ENCODE data around the gene PPIF. TPM values are rescaled to one million over a fixed set of nuclear protein-coding genes. Genes with fewer than 3 reads are reported as not detected.
A peak's percentile ranks its signal among the peaks of the same experiment; 100 is the strongest.

PPIF gene
- total RNA-seq, 1 experiment from 2014 or later: 29.4 TPM

DNA sequence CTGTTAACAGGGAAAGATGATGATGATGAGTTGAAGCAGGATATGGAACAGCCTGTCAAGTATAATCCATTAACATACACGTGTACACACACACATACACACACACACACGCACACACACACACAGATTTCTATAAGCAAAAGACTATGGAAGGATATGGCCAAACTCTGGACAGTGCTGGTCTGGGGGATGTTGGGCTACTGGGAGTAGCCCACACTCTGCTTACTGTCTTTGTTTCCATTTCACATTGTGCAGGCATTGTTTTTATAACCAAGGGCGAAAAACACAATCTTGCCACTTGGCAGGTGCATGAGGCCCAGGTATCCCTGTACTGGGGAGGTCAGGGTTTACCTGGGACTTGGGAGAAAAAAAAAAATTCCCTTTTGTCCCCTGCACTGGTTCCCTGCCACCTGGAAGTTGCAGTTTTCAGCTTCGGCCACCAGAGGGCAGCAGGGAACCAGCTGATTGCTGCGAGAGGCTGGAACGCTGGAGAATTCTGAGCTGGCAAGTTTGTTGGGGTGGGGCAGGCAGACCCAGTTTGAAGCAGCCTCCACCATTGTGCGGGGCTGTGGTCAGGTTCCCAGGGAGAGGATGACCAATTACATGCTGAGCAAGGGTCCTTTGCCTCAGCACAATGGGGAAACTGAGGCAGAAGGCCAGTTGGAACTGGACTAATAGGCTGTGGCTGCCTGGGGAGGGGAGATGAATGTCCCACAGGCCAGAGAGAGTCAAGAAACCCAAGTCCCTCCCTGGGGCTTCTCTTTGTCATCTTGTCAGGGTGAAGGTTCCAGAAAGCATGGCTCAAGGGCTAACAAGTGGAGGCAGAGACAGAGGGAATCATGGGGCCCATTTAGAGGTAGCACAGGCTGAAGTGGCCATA, 27.3 kb downstream of the PPIF start:
- peak; percentile 87 for DNase-seq
- no peak overlapping the region for H3K27ac ChIP-seq (ENCODE audit: low read length)
- no peaks in the 10 kb centered on the region for H3K79me2 ChIP-seq (ENCODE audit: low read length)
- H3K9me2 ChIP-seq (replicated peaks; ENCODE audit: insufficient read depth, low read length): no peaks in the 10 kb centered on the region
- no peaks in the 10 kb centered on the region for H3K27me3 ChIP-seq (ENCODE audit: low read length)
- no peaks in the 10 kb centered on the region for H3K9me3 ChIP-seq (ENCODE audit: low read length)
- H4K20me1 ChIP-seq (ENCODE audit: insufficient read depth, low read depth, low read length): no peaks in the 10 kb centered on the region
- no peaks in the 10 kb centered on the region for H3K36me3 ChIP-seq (ENCODE audit: insufficient read depth, low read length)
- no peaks in the 10 kb centered on the region for H3K4me1 ChIP-seq (ENCODE audit: low read length)
- H2AFZ ChIP-seq (ENCODE audit: low read length): no peak overlapping the region
- H3K4me3 ChIP-seq (ENCODE audit: low read length): no peak overlapping the region
- no peak overlapping the region for H3K9ac ChIP-seq (ENCODE audit: low read length)
- no peak overlapping the region for H3K4me2 ChIP-seq (ENCODE audit: low read depth, low read length, poor library complexity, severe bottlenecking)

DNA sequence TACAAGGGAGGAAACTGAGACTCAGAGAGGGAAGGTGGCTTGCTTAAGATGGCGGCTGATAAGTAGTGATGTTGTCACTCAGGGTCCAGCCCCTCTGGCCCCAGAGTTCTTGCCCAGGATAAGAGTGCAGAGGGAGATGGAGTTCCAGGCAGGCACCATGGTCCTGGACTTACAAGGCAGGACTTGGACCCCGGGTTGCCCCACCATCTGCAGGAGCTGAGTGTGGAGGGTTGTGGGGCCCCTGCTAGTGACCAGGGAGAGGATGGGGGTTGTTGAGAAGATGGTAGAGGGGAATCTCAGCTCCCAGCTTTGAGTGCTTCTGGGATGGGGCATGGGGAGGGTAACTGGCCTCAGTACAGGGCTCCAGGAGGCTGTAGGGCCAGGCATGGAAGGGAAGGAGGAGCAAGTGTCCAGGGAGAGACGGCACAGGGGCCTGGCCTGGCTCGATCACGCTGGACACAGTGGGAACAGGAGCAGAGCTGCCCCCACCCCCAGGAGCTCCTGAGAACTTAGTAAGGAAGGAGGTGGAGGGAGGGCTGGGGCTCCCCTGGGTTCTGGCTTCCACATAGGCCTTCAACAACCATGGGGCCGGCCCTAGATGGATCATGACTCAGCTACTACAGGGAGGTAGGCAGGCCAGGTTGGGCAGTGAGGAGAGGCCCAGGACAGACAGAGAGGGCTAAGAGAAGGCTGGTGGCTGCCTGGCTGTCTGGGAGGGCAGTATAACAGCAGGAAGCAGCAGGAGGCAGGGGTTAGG, 28.2 kb downstream of the PPIF start:
- DNase-seq: no peak
- Histone ChIP-seq H3K27ac (ENCODE audit: low read length) (no peak overlapping the region), H3K4me2 (ENCODE audit: low read depth, low read length, poor library complexity, severe bottlenecking) (no peak overlapping the region), H4K20me1 (ENCODE audit: insufficient read depth, low read depth, low read length) (no peaks in the 10 kb centered on the region), H3K9ac (ENCODE audit: low read length) (no peak overlapping the region), H2AFZ (ENCODE audit: low read length) (no peak overlapping the region), H3K36me3 (ENCODE audit: insufficient read depth, low read length) (no peaks in the 10 kb centered on the region), H3K9me3 (ENCODE audit: low read length) (no peaks in the 10 kb centered on the region), H3K79me2 (ENCODE audit: low read length) (no peaks in the 10 kb centered on the region), H3K4me1 (ENCODE audit: low read length) (no peaks in the 10 kb centered on the region), H3K4me3 (ENCODE audit: low read length) (no peak overlapping the region), H3K27me3 (ENCODE audit: low read length) (no peaks in the 10 kb centered on the region), H3K9me2 (replicated peaks; ENCODE audit: insufficient read depth, low read length) (no peaks in the 10 kb centered on the region)

DNA sequence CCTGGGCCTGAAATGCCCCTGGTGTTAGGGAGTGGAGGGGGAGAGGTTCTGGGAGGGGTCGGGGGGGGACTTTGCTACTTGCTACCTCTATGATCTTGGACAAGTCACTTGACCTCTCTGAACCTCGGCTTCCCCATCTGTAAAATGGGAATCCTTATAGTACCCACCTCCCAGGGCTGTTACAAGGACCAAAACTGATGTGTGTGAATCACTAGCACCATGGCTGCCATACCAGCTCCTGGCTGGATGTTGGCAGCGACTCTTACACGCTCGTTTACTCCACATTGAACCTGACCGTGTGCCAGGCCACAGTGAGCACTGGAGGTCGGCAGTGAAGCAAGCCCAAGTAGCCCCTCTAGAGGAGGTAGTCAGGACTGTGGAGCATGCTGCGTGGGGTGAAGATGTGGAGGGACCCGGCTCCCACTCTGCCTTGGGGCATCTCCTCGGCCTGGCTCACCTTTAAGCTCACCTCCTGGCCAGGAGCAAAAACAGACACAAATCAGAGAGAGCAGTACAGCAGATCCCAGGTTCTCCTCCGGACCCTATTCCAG, 28.9 kb downstream of the PPIF start:
- no peak overlapping the region for H3K4me3 ChIP-seq (ENCODE audit: low read length)
- no peaks in the 10 kb centered on the region for H4K20me1 ChIP-seq (ENCODE audit: insufficient read depth, low read depth, low read length)
- H3K9me2 ChIP-seq (replicated peaks; ENCODE audit: insufficient read depth, low read length): no peaks in the 10 kb centered on the region
- H3K4me1 ChIP-seq (ENCODE audit: low read length): no peaks in the 10 kb centered on the region
- DNase-seq: no peak
- no peaks in the 10 kb centered on the region for H3K36me3 ChIP-seq (ENCODE audit: insufficient read depth, low read length)
- H3K9ac ChIP-seq (ENCODE audit: low read length): no peak overlapping the region
- H3K4me2 ChIP-seq (ENCODE audit: low read depth, low read length, poor library complexity, severe bottlenecking): no peak overlapping the region
- no peaks in the 10 kb centered on the region for H3K27me3 ChIP-seq (ENCODE audit: low read length)
- H3K27ac ChIP-seq (ENCODE audit: low read length): no peak overlapping the region
- no peaks in the 10 kb centered on the region for H3K9me3 ChIP-seq (ENCODE audit: low read length)
- H3K79me2 ChIP-seq (ENCODE audit: low read length): no peaks in the 10 kb centered on the region
- H2AFZ ChIP-seq (ENCODE audit: low read length): no peak overlapping the region

DNA sequence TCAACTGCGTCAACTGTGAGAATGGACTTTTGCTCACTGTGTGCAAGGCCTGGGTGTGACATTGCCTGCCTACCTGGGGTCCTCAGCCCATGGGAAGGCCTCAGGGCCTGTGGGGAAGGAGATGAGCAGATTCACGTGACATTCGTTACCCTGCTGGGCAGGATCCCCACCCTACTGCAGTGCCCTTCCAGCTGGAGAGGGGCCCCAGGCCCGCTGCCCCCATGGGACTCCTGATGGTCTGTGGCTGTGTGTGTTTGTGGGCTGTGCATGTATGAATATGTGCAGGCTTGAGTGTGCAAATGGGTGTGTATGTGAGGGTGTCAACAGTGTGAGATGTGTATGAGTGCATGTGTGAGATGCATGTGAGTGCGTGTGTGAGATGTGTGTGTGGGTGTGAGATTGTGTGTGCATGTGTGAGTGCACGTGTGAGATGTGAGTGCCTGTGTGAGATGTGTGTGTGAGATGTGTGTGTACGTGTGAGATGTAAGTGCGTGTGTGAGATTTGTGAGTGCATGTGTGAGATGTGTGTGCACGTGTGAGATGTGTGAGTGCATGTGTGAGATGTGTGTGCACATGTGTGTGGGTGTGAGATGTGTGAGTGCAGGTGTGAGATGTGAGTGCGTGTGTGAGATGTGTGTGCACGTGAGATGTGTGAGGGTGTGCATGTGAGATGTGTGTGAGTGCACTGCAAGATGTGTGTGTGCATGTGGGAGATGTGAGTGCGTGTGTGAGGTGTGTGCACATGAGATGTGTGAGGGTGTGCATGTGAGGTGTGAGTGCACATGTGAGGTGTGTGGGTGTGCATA, 29.7 kb downstream of the PPIF start:
- no peak for DNase-seq
- Histone ChIP-seq H3K36me3 (ENCODE audit: insufficient read depth, low read length) (no peaks in the 10 kb centered on the region), H3K4me3 (ENCODE audit: low read length) (no peak overlapping the region), H4K20me1 (ENCODE audit: insufficient read depth, low read depth, low read length) (no peaks in the 10 kb centered on the region), H3K27ac (ENCODE audit: low read length) (no peak overlapping the region), H3K4me2 (ENCODE audit: low read depth, low read length, poor library complexity, severe bottlenecking) (no peak overlapping the region), H3K9me3 (ENCODE audit: low read length) (no peaks in the 10 kb centered on the region), H3K79me2 (ENCODE audit: low read length) (no peaks in the 10 kb centered on the region), H3K4me1 (ENCODE audit: low read length) (no peaks in the 10 kb centered on the region), H3K9me2 (replicated peaks; ENCODE audit: insufficient read depth, low read length) (no peaks in the 10 kb centered on the region), H2AFZ (ENCODE audit: low read length) (no peak overlapping the region), H3K27me3 (ENCODE audit: low read length) (no peaks in the 10 kb centered on the region), H3K9ac (ENCODE audit: low read length) (no peak overlapping the region)

DNA sequence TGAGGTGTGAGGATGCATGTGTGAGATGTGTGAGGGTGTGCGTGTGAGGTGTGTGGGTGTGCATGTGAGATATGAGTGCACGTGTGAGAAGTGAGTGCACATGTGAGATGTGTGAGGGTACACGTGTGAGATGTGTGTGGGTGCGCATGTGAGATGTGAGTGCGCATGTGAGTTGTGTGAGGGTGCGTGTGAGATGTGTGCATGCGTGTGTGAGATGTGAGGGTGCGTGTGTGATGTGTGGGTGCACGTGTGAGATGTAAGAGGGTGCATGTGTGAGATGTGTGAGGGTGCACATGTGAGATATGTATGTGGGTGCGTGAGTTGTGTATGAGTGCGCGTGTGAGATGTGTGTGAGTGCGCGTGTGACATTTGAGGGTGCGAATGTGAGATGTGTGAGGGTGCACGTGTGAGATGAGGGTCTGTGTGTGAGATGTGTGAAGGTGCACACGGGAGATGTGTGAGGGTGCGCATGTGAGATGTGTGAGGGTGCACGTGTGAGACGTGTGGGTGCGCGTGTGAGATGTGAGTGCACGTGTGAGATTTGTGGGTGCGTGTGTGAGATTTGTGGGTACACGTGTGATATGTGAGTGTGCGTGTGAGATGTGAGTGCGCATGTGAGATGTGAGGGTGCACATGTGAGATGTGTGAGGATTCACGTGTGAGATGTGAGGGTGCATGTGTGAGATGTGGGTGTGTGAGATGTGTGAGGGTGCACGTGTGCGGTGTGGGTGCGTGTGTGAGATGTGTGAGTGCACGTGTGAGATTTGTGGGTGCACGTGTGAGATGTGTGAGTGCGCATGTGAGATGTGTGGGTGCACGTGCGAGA, 30.5 kb downstream of the PPIF start:
- Histone ChIP-seq H3K79me2 (ENCODE audit: low read length) (no peaks in the 10 kb centered on the region), H3K4me1 (ENCODE audit: low read length) (no peaks in the 10 kb centered on the region), H3K4me2 (ENCODE audit: low read depth, low read length, poor library complexity, severe bottlenecking) (no peak overlapping the region), H3K4me3 (ENCODE audit: low read length) (no peak overlapping the region), H3K27ac (ENCODE audit: low read length) (no peak overlapping the region), H2AFZ (ENCODE audit: low read length) (no peak overlapping the region), H3K9me2 (replicated peaks; ENCODE audit: insufficient read depth, low read length) (no peaks in the 10 kb centered on the region), H4K20me1 (ENCODE audit: insufficient read depth, low read depth, low read length) (no peaks in the 10 kb centered on the region), H3K27me3 (ENCODE audit: low read length) (no peaks in the 10 kb centered on the region), H3K9ac (ENCODE audit: low read length) (no peak overlapping the region), H3K36me3 (ENCODE audit: insufficient read depth, low read length) (no peaks in the 10 kb centered on the region), H3K9me3 (ENCODE audit: low read length) (no peaks in the 10 kb centered on the region)
- no peak for DNase-seq

DNA sequence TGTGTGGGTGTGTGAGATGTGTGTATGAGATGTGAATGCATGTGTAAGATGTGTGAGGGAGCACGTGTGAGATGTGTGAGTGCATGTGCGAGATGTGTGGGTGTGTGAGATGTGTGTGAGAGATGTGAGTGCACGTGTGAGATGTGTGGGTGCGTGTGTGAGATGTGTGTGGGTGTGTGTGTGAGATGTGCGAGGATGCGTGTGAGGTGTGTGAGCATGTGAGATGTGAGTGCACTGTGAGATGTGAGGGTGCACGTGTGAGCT, 31.0 kb downstream of the PPIF start:
- DNase-seq: no peak
- no peaks in the 10 kb centered on the region for H3K27me3 ChIP-seq (ENCODE audit: low read length)
- no peaks in the 10 kb centered on the region for H3K4me1 ChIP-seq (ENCODE audit: low read length)
- H3K27ac ChIP-seq (ENCODE audit: low read length): no peak overlapping the region
- H3K4me3 ChIP-seq (ENCODE audit: low read length): no peak overlapping the region
- no peaks in the 10 kb centered on the region for H4K20me1 ChIP-seq (ENCODE audit: insufficient read depth, low read depth, low read length)
- no peak overlapping the region for H3K9ac ChIP-seq (ENCODE audit: low read length)
- H3K9me3 ChIP-seq (ENCODE audit: low read length): no peaks in the 10 kb centered on the region
- H3K79me2 ChIP-seq (ENCODE audit: low read length): no peaks in the 10 kb centered on the region
- H3K9me2 ChIP-seq (replicated peaks; ENCODE audit: insufficient read depth, low read length): no peaks in the 10 kb centered on the region
- no peak overlapping the region for H2AFZ ChIP-seq (ENCODE audit: low read length)
- H3K4me2 ChIP-seq (ENCODE audit: low read depth, low read length, poor library complexity, severe bottlenecking): no peak overlapping the region
- H3K36me3 ChIP-seq (ENCODE audit: insufficient read depth, low read length): no peaks in the 10 kb centered on the region

DNA sequence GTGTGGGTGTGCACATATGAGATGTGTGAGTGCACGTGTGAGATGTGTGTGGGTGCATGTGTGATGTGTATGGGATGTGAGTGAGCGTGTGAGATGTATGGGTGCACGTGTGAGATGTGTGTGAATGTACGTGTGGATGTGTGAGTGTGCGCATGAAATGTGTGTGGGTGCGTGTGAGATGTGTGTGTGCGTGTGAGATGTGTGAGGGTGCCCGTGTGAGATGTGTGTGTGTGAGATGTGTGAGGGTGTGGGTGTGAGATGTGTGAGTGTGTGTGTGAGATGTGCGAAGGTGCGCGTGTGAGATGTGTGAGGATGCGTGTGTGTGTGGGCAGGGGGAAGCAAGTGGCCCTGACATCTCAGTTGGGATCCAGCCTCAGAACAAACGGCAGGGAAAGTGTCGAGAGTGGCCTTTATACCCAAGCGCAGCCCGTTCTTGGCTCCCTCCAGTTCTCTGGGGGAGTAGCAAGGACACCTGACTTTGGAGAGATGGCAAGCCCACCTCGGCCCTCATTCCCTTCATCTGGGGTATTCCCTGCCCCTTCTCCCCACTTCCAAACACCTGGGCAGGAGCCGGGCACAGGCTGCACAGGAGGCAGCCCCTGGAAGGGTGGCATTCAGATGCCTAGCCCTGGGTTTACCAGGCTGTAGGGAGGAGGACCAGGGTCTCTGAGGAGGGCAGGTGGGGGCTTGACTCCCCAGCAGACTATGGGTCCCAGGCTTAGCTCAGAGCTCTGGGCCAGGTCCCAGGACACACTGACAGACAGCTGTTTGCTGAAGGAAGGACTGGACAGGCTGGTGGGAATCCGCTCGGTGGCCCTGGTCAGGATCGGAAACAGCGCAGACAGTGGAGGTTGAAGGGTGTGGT, 31.6 kb downstream of the PPIF start:
- DNase-seq: no peak
- H3K36me3 ChIP-seq (ENCODE audit: insufficient read depth, low read length): no peaks in the 10 kb centered on the region
- H3K9me3 ChIP-seq (ENCODE audit: low read length): no peaks in the 10 kb centered on the region
- no peaks in the 10 kb centered on the region for H3K27me3 ChIP-seq (ENCODE audit: low read length)
- H2AFZ ChIP-seq (ENCODE audit: low read length): no peak overlapping the region
- no peak overlapping the region for H3K4me2 ChIP-seq (ENCODE audit: low read depth, low read length, poor library complexity, severe bottlenecking)
- no peak overlapping the region for H3K9ac ChIP-seq (ENCODE audit: low read length)
- no peaks in the 10 kb centered on the region for H3K9me2 ChIP-seq (replicated peaks; ENCODE audit: insufficient read depth, low read length)
- H3K4me3 ChIP-seq (ENCODE audit: low read length): no peak overlapping the region
- no peaks in the 10 kb centered on the region for H4K20me1 ChIP-seq (ENCODE audit: insufficient read depth, low read depth, low read length)
- H3K27ac ChIP-seq (ENCODE audit: low read length): no peak overlapping the region
- no peaks in the 10 kb centered on the region for H3K4me1 ChIP-seq (ENCODE audit: low read length)
- H3K79me2 ChIP-seq (ENCODE audit: low read length): no peaks in the 10 kb centered on the region
